Measurements from ENCODE around the gene PHTF1. TPM values are rescaled to one million over a fixed set of nuclear protein-coding genes. Genes with fewer than 3 reads are reported as not detected.

PHTF1 gene
- total RNA-seq, 4 donors from 2014 or later = 3.6 to 9.5 (median 5.9) TPM

GRCh38 chr1:113665071-113665470, 94.2 kb downstream of the PHTF1 start:
- Histone ChIP-seq H3K27ac (no peak overlapping the region), H3K36me3 (peaks cover 0 to 38% (median 0%) of the 10 kb centered on the region in 3 donors), H3K4me3 (no peak overlapping the region), H3K9me3 (no peaks in the 10 kb centered on the region), H3K27me3 (no peaks in the 10 kb centered on the region), H3K4me1 (peaks cover 0 to 4% (median 0%) of the 10 kb centered on the region in 3 donors)
- intact Hi-C loops (cut with DNase I) = no loop called here
- DNase-seq = no peak
- TF ChIP-seq POLR2A (IDR thresholded peaks at IDR 0.05) = no peak
- TF ChIP-seq, protein P1, sequence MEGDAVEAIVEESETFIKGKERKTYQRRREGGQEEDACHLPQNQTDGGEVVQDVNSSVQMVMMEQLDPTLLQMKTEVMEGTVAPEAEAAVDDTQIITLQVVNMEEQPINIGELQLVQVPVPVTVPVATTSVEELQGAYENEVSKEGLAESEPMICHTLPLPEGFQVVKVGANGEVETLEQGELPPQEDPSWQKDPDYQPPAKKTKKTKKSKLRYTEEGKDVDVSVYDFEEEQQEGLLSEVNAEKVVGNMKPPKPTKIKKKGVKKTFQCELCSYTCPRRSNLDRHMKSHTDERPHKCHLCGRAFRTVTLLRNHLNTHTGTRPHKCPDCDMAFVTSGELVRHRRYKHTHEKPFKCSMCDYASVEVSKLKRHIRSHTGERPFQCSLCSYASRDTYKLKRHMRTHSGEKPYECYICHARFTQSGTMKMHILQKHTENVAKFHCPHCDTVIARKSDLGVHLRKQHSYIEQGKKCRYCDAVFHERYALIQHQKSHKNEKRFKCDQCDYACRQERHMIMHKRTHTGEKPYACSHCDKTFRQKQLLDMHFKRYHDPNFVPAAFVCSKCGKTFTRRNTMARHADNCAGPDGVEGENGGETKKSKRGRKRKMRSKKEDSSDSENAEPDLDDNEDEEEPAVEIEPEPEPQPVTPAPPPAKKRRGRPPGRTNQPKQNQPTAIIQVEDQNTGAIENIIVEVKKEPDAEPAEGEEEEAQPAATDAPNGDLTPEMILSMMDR (IDR thresholded peaks at IDR 0.05) = no peak

GRCh38 chr1:113663165-113663951, 95.9 kb downstream of the PHTF1 start:
- no peak for DNase-seq
- Histone ChIP-seq H3K9me3 (no peaks in the 10 kb centered on the region), H3K36me3 (peaks cover 0 to 44% (median 0%) of the 10 kb centered on the region in 3 donors), H3K27ac (no peak overlapping the region), H3K4me3 (no peak overlapping the region), H3K27me3 (no peaks in the 10 kb centered on the region), H3K4me1 (peaks cover 0 to 4% (median 0%) of the 10 kb centered on the region in 3 donors)
- TF ChIP-seq, protein P1 (IDR thresholded peaks at IDR 0.05) = no peak
- no peak for TF ChIP-seq POLR2A (IDR thresholded peaks at IDR 0.05)
- intact Hi-C loops (cut with DNase I) = no loop called here
- WGBS, 2 donors = 60 to 65% methylated on average over 5 of the region's 5 CpGs

- intact Hi-C loops (cut with DNase I) = no loop called here
- Histone ChIP-seq H3K4me3 (no peak overlapping the region), H3K27ac (no peak overlapping the region), H3K27me3 (no peaks in the 10 kb centered on the region), H3K36me3 (peaks cover 0 to 42% (median 0%) of the 10 kb centered on the region in 3 donors), H3K4me1 (peaks cover 0 to 4% (median 0%) of the 10 kb centered on the region in 3 donors), H3K9me3 (no peaks in the 10 kb centered on the region)
- no peak for TF ChIP-seq POLR2A (IDR thresholded peaks at IDR 0.05)
- TF ChIP-seq, protein P1 (IDR thresholded peaks at IDR 0.05) = no peak
- 95 to 100% methylated on average over 1 of the region's 1 CpG for WGBS, 2 donors
- DNase-seq = no peak
Measured at GRCh38 chr1:113662101-113662500, 97.2 kb downstream of the PHTF1 start.

DNA sequence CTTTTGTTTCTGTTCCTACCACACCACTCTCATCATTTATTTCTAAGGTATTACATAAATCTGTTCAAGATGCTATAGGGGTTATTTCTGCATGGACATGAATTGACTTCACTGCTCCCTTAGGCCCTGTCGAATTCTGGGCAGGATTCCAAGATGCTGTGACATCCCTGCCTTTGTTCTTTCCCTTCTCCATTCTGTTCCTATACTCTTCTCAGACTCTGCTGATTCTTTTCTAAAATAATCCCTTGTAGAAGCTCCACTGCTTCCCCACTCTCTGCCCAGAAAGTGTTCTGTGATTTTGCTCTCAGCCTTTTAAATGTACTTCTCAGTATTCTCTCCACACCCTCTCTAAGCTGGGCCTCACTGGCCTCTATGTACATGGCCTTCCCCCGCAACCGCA, 99.2 kb downstream of the PHTF1 start:
- WGBS, 2 donors = 69 to 72% methylated on average over 3 of the region's 3 CpGs
- H3K9me3 ChIP-seq = no peaks in the 10 kb centered on the region
- TF ChIP-seq POLR2A (IDR thresholded peaks at IDR 0.05) = no peak
- TF ChIP-seq, protein P1 (IDR thresholded peaks at IDR 0.05) = no peak
- no peak for DNase-seq
- H3K4me1 ChIP-seq = peaks cover 0 to 4% (median 0%) of the 10 kb centered on the region in 3 donors
- H3K4me3 ChIP-seq = no peak overlapping the region
- H3K27ac ChIP-seq = no peak overlapping the region
- intact Hi-C loops (cut with DNase I) = no loop called here
- peaks cover 0 to 51% (median 0%) of the 10 kb centered on the region in 3 donors for H3K36me3 ChIP-seq
- no peaks in the 10 kb centered on the region for H3K27me3 ChIP-seq

- intact Hi-C loops (cut with DNase I) = no loop called here
- peak overlapping the region in 1 of 4 donors; percentile 17 for H3K27ac ChIP-seq
- H3K36me3 ChIP-seq = peaks cover 0 to 55% (median 0%) of the 10 kb centered on the region in 3 donors
- no peak for DNase-seq
- peaks cover 0 to 4% (median 0%) of the 10 kb centered on the region in 3 donors for H3K4me1 ChIP-seq
- no peaks in the 10 kb centered on the region for H3K9me3 ChIP-seq
- H3K4me3 ChIP-seq = no peak overlapping the region
- H3K27me3 ChIP-seq = no peaks in the 10 kb centered on the region
- TF ChIP-seq, protein P1 (IDR thresholded peaks at IDR 0.05) = no peak
- TF ChIP-seq POLR2A (IDR thresholded peaks at IDR 0.05) = no peak
- WGBS, 2 donors = 64 to 73% methylated on average over 4 of the region's 4 CpGs
Measured at GRCh38 chr1:113659556-113659955, 99.7 kb downstream of the PHTF1 start.
